Heart left ventricle (tissue), 13 donors: ENCODE measurements around the gene OR8G5.

Experiments used
- CTCF ChIP-seq, 12 donors: fragments of 200-600 bp; sonication (generic) in 4 of 12; IDR thresholded peaks; one replicate each; pipeline versions ENCODE4 v1.5.0 to v1.8.0; 2018 to 2022; ENCODE audit warnings: antibody characterized with exemption in 12 of 12, mild to moderate bottlenecking in 5 of 12
- POLR2A ChIP-seq, 2 donors: fragments of 450-650 bp; IDR thresholded peaks; one replicate each; pipeline ENCODE4 v1.6.1; 2017; ENCODE audit warnings: antibody characterized with exemption in 2 of 2, mild to moderate bottlenecking in 2 of 2, moderate library complexity in 2 of 2
- donor health status: ischemic (EF 13 %, LVEDD 7.1; RV severe dilation, severe dysfunction).
- donor health status: DM: no; HTN: yes; CAD: no.
- donor health status: DM: no; HTN: no; CAD: no.
- donor health status: ischemic (EF 25% LVEDD 6.9; RV normal size, moderate dysfunction).
- donor health status: ischemic (EF 25% LVEDD 5.7; RV mildly dilated, moderate dysfunction).
- donor health status: ischemic (EF 35%, LVEDD 5.7; RV mildly dilated, moderate dysfunction).
- donor health status: nonischemic (EF 11% LVEDD 7.7; RV severe dilation, severe dysfunction).
- donor health status: DM: yes; HTN: yes; CAD: no.
- donor health status: PGD.
- donor health status: ischemic (EF 29% LVEDD 5.4; RV normal size, mild dysfunction).
- donor health status: nonischemic (EF 23%, LVEDD 6.1; RV moderate dilation, normal function).

GRCh38 chr11:124301548-124301947 is 45.4 kb downstream of the OR8G5 start:
- no peak for TF ChIP-seq CTCF (IDR thresholded peaks at IDR 0.05)
- TF ChIP-seq POLR2A (IDR thresholded peaks at IDR 0.05) = no peak
